ENCODE data around the gene UBE2D1.

- TF ChIP-seq POLR2A (IDR thresholded peaks at IDR 0.05; ENCODE audit: low read depth, low read length) (no peak), CTCF (conservative IDR thresholded peaks at IDR 0.05; ENCODE audit: low read depth, low read length) (no peak), FOS (IDR thresholded peaks at IDR 0.05; ENCODE audit: low read depth, low read length) (no peak), USF2 (IDR thresholded peaks at IDR 0.05; ENCODE audit: low read depth, low read length) (no peak), ELK1 (IDR thresholded peaks at IDR 0.05; ENCODE audit: borderline replicate concordance, low read depth, low read length) (no peak), RCOR1 (IDR thresholded peaks at IDR 0.05; ENCODE audit: insufficient replicate concordance, low read length) (no peak), SMC3 (IDR thresholded peaks at IDR 0.05; ENCODE audit: low read depth, low read length) (no peak), RFX5 (IDR thresholded peaks at IDR 0.05; ENCODE audit: low read depth, low read length) (no peak), MXI1 (IDR thresholded peaks at IDR 0.05; ENCODE audit: borderline replicate concordance, low read depth, low read length) (no peak), NFE2L2 (IDR thresholded peaks at IDR 0.05; ENCODE audit: low read depth, low read length) (no peak), RAD21 (IDR thresholded peaks at IDR 0.05; ENCODE audit: low read length) (no peak), MAZ (IDR thresholded peaks at IDR 0.05; ENCODE audit: borderline replicate concordance, low read depth, low read length) (no peak), CEBPB (IDR thresholded peaks at IDR 0.05; ENCODE audit: low read depth, low read length) (no peak), CHD1 (IDR thresholded peaks at IDR 0.05; ENCODE audit: low read depth, low read length) (no peak)
These were observed 23.6 kb downstream of the UBE2D1 start for GRCh38 chr10:58358314-58358933.
